DND-41 (cell line): Measurements from ENCODE around the gene EHMT1.

ENCODE experiments used
- ATAC-seq: fragments of 200-7000 bp; cut with Tn5 transposase; 3 replicates; pipeline ENCODE4 v1.9.1; 2021; ENCODE audit warnings: low read depth; ENCODE audit not compliant: insufficient read depth
- DNase-seq: peaks from one replicate; pipeline ENCODE4 v3.0.0-alpha.2; 2020
- H2AFZ ChIP-seq: 2 replicates; pipeline ENCODE4 v1.6.0; 2012; ENCODE audit warnings: low read depth, low read length
- H3K27ac ChIP-seq: 2 replicates; pipeline ENCODE4 v1.5.1; 2012; ENCODE audit warnings: low read length, inconsistent platforms
- H3K27me3 ChIP-seq: fragments of 200-600 bp; sonication (generic); 2 replicates; pipeline ENCODE4 v1.6.0; 2012; ENCODE audit warnings: low read length, mild to moderate bottlenecking, inconsistent platforms; ENCODE audit not compliant: insufficient read depth, poor library complexity
- H3K36me3 ChIP-seq: 2 replicates; pipeline ENCODE4 v1.5.1; 2012; ENCODE audit warnings: low read length, inconsistent platforms; ENCODE audit not compliant: insufficient read depth
- H3K4me1 ChIP-seq: 2 replicates; pipeline ENCODE4 v1.5.1; 2012; ENCODE audit warnings: mild to moderate bottlenecking, low read length; ENCODE audit not compliant: insufficient read depth
- H3K4me2 ChIP-seq: 2 replicates; pipeline ENCODE4 v1.6.0; 2012; ENCODE audit warnings: mild to moderate bottlenecking, moderate library complexity, low read length, inconsistent platforms; ENCODE audit not compliant: insufficient read depth
- H3K4me3 ChIP-seq, 2 experiments: fragments of 200-600 bp in 1 of 2; shearing (Covaris generic) in 1 of 2; 2 replicates each; pipeline ENCODE4 v1.5.1; 2012 to 2016; ENCODE audit warnings: inconsistent platforms in 2 of 2, low read length in 2 of 2, mild to moderate bottlenecking in 2 of 2, low read depth in 1 of 2, moderate library complexity in 1 of 2
- H3K79me2 ChIP-seq: 2 replicates; pipeline ENCODE4 v1.6.0; 2012; ENCODE audit warnings: low read length, inconsistent platforms; ENCODE audit not compliant: insufficient read depth
- H3K9ac ChIP-seq: 2 replicates; pipeline ENCODE4 v1.6.0; 2012; ENCODE audit warnings: low read depth, mild to moderate bottlenecking, inconsistent platforms, low read length, moderate library complexity
- H3K9me3 ChIP-seq: 2 replicates; pipeline ENCODE4 v1.5.1; 2012; ENCODE audit warnings: low read length, moderate library complexity, mild to moderate bottlenecking, inconsistent platforms; ENCODE audit not compliant: insufficient read depth, severe bottlenecking
- H4K20me1 ChIP-seq: 2 replicates; pipeline ENCODE4 v1.6.0; 2012; ENCODE audit warnings: low read length; ENCODE audit not compliant: insufficient read depth
- CTCF ChIP-seq: IDR thresholded peaks from 2 replicates; pipeline ENCODE4 v1.5.1; 2012; ENCODE audit warnings: borderline replicate concordance, low read length, moderate library complexity, mild to moderate bottlenecking; ENCODE audit not compliant: poor library complexity, severe bottlenecking; ENCODE audit errors: extremely low read depth
- EZH2 ChIP-seq: IDR thresholded peaks from 3 replicates; pipeline ENCODE4 v1.6.1; 2012; ENCODE audit warnings: borderline replicate concordance, low read depth, mild to moderate bottlenecking, moderate library complexity, low read length, inconsistent platforms; ENCODE audit not compliant: severe bottlenecking

EHMT1 gene

DNA sequence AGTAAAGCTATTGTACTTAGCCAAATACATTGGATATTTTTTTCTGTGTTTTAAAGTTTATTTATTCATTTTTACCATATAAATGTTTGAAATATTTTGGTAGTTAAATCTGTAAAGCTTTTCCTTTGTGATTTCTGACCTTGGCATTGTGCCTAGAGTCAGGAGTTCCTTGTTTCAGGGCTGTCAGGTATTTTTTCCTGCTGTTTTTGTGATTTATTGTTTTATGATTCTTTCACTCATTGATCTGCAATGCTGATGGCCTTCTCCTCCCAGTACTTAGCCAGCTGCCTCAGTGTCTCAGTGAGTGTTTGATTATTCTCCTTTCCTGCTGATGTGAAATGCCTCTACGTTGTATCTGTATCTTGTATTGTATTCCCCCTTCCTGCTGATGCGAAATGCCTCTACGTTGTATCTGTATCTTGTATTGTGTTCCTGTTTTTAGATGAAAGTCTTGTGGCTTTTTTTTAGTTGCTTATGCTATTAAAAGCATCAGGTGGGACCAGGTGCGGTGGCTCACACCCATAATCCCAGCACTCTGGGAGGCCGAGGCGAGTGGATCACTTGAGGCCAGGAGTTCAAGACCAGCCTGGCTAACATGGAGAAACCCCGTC is 61.0 kb downstream of the EHMT1 start:
- no peak overlapping the region for H2AFZ ChIP-seq
- H3K9ac ChIP-seq: no peak overlapping the region
- no peak for DNase-seq
- no peaks in the 10 kb centered on the region; the same call in 1 of the 2 replicates for H3K36me3 ChIP-seq
- H3K27me3 ChIP-seq: no peaks in the 10 kb centered on the region
- H3K4me2 ChIP-seq: no peak overlapping the region
- peaks cover 11% of the 10 kb centered on the region; the same call in 1 of the 2 replicates for H3K4me1 ChIP-seq
- peaks cover 84% of the 10 kb centered on the region for H3K79me2 ChIP-seq
- peaks cover 65% of the 10 kb centered on the region for H4K20me1 ChIP-seq
- H3K27ac ChIP-seq: no peak overlapping the region
- TF ChIP-seq EZH2: no peak
- no peak for TF ChIP-seq CTCF
- no peaks in the 10 kb centered on the region for H3K9me3 ChIP-seq
- no peak for ATAC-seq
- no peak overlapping the region for H3K4me3 ChIP-seq

GRCh38 chr9:137680444-137681358 is 61.9 kb downstream of the EHMT1 start:
- peaks cover 11% of the 10 kb centered on the region; the same call in 1 of the 2 replicates for H3K4me1 ChIP-seq
- H2AFZ ChIP-seq: no peak overlapping the region
- no peak overlapping the region for H3K9ac ChIP-seq
- no peak for DNase-seq
- H3K27me3 ChIP-seq: no peaks in the 10 kb centered on the region
- H3K36me3 ChIP-seq: no peaks in the 10 kb centered on the region; the same call in 1 of the 2 replicates
- peaks cover 88% of the 10 kb centered on the region for H3K79me2 ChIP-seq
- no peak overlapping the region for H3K27ac ChIP-seq
- H3K4me3 ChIP-seq: no peak overlapping the region
- no peak for TF ChIP-seq EZH2
- no peak for TF ChIP-seq CTCF
- H3K9me3 ChIP-seq: no peaks in the 10 kb centered on the region
- no peak overlapping the region for H3K4me2 ChIP-seq
- no peak for ATAC-seq
- peaks cover 72% of the 10 kb centered on the region for H4K20me1 ChIP-seq

GRCh38 chr9:137682428-137683105 is 63.8 kb downstream of the EHMT1 start:
- peaks cover 89% of the 10 kb centered on the region for H3K79me2 ChIP-seq
- DNase-seq (no peak), ATAC-seq (no peak)
- H2AFZ ChIP-seq: no peak overlapping the region
- H3K4me2 ChIP-seq: no peak overlapping the region
- H3K27me3 ChIP-seq: no peaks in the 10 kb centered on the region
- no peaks in the 10 kb centered on the region for H3K9me3 ChIP-seq
- H3K9ac ChIP-seq: no peak overlapping the region
- H3K36me3 ChIP-seq: no peaks in the 10 kb centered on the region; the same call in 1 of the 2 replicates
- no peak overlapping the region for H3K4me3 ChIP-seq
- H3K27ac ChIP-seq: no peak overlapping the region
- TF ChIP-seq CTCF (no peak), EZH2 (no peak)
- peaks cover 71% of the 10 kb centered on the region for H4K20me1 ChIP-seq
- peaks cover 11% of the 10 kb centered on the region; the same call in 1 of the 2 replicates for H3K4me1 ChIP-seq
